ENCODE data around the gene PYGO1. TPM values are rescaled to one million over a fixed set of nuclear protein-coding genes. Genes with fewer than 3 reads are reported as not detected.

The PYGO1 gene
- total and polyA plus RNA-seq, 2 of the 4 experiments (the other 2 are of a cell fraction) = 3.0 to 6.6 TPM

GRCh38 chr15:55630858-55631257 is 42.7 kb upstream of the PYGO1 start:
- H3K27me3 ChIP-seq (ENCODE audit: control insufficient read depth, insufficient read depth, low read length) = no peaks in the 10 kb centered on the region
- no peaks in the 10 kb centered on the region for H3K79me1 ChIP-seq (ENCODE audit: low read depth in 1 of 2, low read length in 2 of 2)
- no peak overlapping the region for H2BK20ac ChIP-seq (ENCODE audit: low read depth, low read length)
- H3K27ac ChIP-seq (ENCODE audit: insufficient read depth, low read length) = no peak overlapping the region
- H2BK15ac ChIP-seq (ENCODE audit: low read depth, low read length) = no peak overlapping the region
- BruUV-seq (replicated peaks) = no TSS peak
- H3K9me1 ChIP-seq (ENCODE audit: insufficient read depth, low read length) = 0 out of 2 replicates have a peak, but pooled peaks cover 3% of the 10 kb centered on the region
- H4K8ac ChIP-seq (ENCODE audit: low read depth in 2 of 2, low read length in 2 of 2) = no peak overlapping the region
- ChIA-PET CTCF (no interaction called here), POLR2A (ENCODE audit: unreplicated experiment) (no interaction called here)
- TF ChIP-seq USF2 (IDR thresholded peaks at IDR 0.05; ENCODE audit: low read depth, low read length) (no peak), MAZ (IDR thresholded peaks at IDR 0.05; ENCODE audit: borderline replicate concordance, low read depth, low read length) (no peak), MXI1 (IDR thresholded peaks at IDR 0.05; ENCODE audit: borderline replicate concordance, low read depth, low read length) (no peak), BHLHE40 (IDR thresholded peaks at IDR 0.05; ENCODE audit: low read depth, low read length) (no peak), SMC3 (IDR thresholded peaks at IDR 0.05; ENCODE audit: low read depth, low read length) (no peak), CEBPB (IDR thresholded peaks at IDR 0.05; ENCODE audit: low read depth, low read length) (no peak), RFX5 (IDR thresholded peaks at IDR 0.05; ENCODE audit: low read depth, low read length) (no peak), CHD1 (IDR thresholded peaks at IDR 0.05; ENCODE audit: low read depth, low read length) (no peak), NFE2L2 (IDR thresholded peaks at IDR 0.05; ENCODE audit: low read depth, low read length) (no peak), FOS (IDR thresholded peaks at IDR 0.05; ENCODE audit: low read depth, low read length) (no peak), POLR2A (IDR thresholded peaks at IDR 0.05; ENCODE audit: low read depth, low read length) (no peak), CTCF (conservative IDR thresholded peaks at IDR 0.05; ENCODE audit: low read depth, low read length) (no peak), MAFK (IDR thresholded peaks at IDR 0.05; ENCODE audit: low read depth, low read length) (no peak), RCOR1 (IDR thresholded peaks at IDR 0.05; ENCODE audit: insufficient replicate concordance, low read length) (no peak), RAD21 (IDR thresholded peaks at IDR 0.05; ENCODE audit: low read length) (no peak), ELK1 (IDR thresholded peaks at IDR 0.05; ENCODE audit: borderline replicate concordance, low read depth, low read length) (no peak)
- in situ Hi-C loops (cut with MboI; ENCODE audit: low sequenced_read_pairs) = no loop called here
- no peak overlapping the region for H3K14ac ChIP-seq (replicated peaks; ENCODE audit: low read depth, low read length)
- intact Hi-C loops (cut with micrococcal nuclease) = no loop called here
- H4K91ac ChIP-seq (ENCODE audit: insufficient read depth, low read depth, low read length) = no peak overlapping the region
- no peak overlapping the region for H2BK5ac ChIP-seq (ENCODE audit: low read depth, low read length, poor library complexity, severe bottlenecking)
- H2BK120ac ChIP-seq (ENCODE audit: low read depth, low read length) = no peak overlapping the region
- no peak overlapping the region for H3K4ac ChIP-seq (ENCODE audit: low read depth, low read length)
- H2AK9ac ChIP-seq (replicated peaks; ENCODE audit: low read depth, low read length, poor library complexity) = no peak overlapping the region
- H3K4me3 ChIP-seq (ENCODE audit: insufficient read depth, low read depth, low read length) = no peak overlapping the region
- peaks cover 5% of the 10 kb centered on the region; the same call in 1 of the 2 replicates for H3K4me1 ChIP-seq (ENCODE audit: control insufficient read depth, insufficient read depth, low read length)
- 80% methylated on average over 1 of the region's 3 CpGs; no CpG with 5 or more reads in 1 of the 2 experiments for WGBS, 2 experiments (ENCODE audit: extremely low coverage in 2 of 2, insufficient read length in 1 of 2)
- no peak overlapping the region for H4K5ac ChIP-seq (ENCODE audit: low read depth, low read length)
- no peaks in the 10 kb centered on the region for H4K20me1 ChIP-seq (ENCODE audit: insufficient read depth, low read length)
- DNase-seq = no peak
- ATAC-seq (ENCODE audit: low read depth) = no peak
- no peak overlapping the region for H3K23ac ChIP-seq (ENCODE audit: low read depth, low read length)
- H3K36me3 ChIP-seq (ENCODE audit: control insufficient read depth, insufficient read depth, low read length) = no peaks in the 10 kb centered on the region
- no peak overlapping the region for H2AFZ ChIP-seq (replicated peaks; ENCODE audit: low read length, poor library complexity)
- no peak overlapping the region for H3K18ac ChIP-seq (ENCODE audit: low read depth, low read length)
- no peak overlapping the region for H2AK5ac ChIP-seq (ENCODE audit: low read depth, low read length)
- no peak overlapping the region for H3K4me2 ChIP-seq (ENCODE audit: low read depth, low read length)
- H3K56ac ChIP-seq (ENCODE audit: extremely low read depth, insufficient read depth, low read length) = no peak overlapping the region
- H3K9ac ChIP-seq (ENCODE audit: low read depth, low read length) = no peak overlapping the region
- dilution Hi-C loops (cut with HindIII; ENCODE audit: low sequenced_read_pairs, unreplicated experiment) = no loop called here
- no peaks in the 10 kb centered on the region for H3K9me3 ChIP-seq (ENCODE audit: control insufficient read depth, insufficient read depth, low read length)

Measured in IMR-90 (cell line).